Fibroblast of skin of abdomen (primary cell): ENCODE results near the gene SLC2A10.
A peak's percentile ranks its signal among the peaks of the same experiment; 100 is the strongest.

Experiments
- DNase-seq: peaks from one replicate; pipeline ENCODE4 v3.0.0-alpha.2; 2013

Gene SLC2A10

DNA sequence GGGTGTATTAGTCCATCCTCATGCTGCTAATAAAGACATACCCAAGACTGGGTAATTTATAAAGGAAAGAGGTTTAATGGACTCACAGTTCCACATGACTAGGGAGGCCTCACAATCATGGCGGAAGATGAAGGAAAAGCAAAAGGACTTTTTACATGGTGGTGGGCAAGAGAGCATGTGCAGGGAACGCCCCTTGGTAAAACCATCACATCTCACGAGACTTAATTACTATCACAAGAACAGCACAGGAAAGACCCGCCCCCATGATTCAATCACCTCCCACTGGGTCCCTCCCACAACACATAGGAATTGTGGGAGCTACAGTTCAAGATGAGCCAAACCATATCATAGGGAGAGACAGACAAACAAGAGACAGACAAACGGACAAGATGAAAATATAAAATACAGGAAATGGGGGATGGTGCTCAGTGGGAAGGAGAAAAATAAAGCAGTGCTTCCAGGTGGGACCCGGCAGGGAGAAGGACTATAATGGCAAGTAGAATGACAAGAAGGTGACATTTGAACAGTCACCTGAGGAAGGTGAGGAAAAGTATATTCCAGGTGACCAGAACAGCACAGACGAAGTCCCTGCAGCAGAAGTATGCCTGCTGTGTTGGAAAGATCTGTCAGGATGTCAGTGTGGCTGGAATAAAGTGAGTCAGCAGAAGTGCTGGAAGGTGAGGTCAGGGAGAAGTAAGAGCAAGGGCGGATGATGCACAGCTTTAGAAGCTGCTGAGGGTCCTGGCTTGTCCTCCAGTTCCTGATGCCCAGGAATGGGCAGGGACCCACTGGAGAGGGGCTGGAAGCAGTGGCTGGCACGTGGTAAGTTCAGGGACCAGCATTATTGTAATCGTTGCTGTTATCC, 61.1 kb downstream of the SLC2A10 start:
- peak; percentile 39 for DNase-seq

DNA sequence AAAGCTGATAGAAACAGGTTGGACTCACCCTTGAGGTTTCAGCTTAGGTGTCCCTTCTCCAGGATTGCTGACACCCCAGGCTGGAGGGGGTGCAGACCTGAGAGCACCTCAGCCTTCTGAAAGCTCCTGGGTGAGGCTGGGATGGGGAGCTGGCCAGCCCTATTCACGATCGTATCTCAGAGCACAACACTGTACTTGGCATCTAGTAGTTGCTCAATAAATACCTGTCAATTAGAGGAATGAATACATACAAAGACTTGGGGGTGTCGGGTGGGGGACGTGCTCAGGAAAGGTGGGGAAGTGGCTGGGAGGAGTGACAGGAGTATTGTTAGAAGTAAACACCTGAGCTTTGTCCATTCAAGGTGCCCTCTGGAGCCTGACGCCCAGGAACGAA, 61.7 kb downstream of the SLC2A10 start:
- no peak for DNase-seq

DNA sequence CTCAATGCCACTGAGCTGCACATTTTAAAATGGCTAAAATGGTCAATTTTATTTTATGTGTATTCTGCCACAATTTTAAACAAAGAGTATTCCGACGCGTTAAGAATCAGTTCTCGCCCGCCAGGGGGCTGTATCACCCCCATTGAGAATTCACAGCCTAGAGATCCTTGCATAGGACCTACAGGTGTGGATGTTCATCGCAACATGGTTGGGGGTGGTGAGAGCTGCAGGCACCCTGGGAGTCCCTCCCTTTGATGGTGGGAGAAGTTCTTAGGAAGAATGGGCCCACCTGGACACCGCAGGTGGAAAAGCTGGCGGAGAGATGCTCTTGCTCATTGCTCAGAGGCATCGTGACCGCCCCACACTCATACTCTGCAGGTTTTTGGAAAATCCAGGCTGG, 63.5 kb downstream of the SLC2A10 start:
- no peak for DNase-seq

GRCh38 chr20:46773680-46774079, 64.2 kb downstream of the SLC2A10 start:
- DNase-seq, result no peak

GRCh38 chr20:46774236-46774635, 64.8 kb downstream of the SLC2A10 start:
- no peak for DNase-seq

DNA sequence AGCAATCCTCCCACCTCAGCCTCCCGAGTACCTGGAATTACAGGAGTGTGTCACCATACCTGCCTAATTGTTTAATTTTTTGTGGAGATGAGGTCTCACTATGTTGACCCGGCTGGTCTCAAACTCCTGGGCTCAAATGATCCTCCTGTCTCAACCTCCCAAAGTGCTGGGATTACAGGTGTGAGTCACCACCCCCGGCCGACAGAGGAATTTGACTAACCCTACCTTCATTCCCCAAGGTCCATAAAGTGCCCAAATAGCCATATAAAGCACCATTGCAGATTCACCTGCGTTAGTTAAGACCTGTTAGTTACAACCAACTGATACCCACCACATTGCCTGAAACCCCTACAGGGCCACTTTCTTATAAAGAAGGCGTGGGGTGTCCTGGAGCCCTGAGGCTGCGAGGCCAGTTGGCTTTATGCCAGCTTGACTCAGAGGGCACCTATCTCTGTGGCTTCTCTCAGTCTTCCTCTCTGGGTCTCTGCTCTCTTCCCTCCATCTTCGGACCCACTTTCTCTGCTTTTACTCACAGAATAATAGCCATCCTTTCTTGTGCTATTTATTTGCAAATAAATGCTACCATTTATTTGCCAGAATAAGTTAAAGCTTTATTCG, 65.6 kb downstream of the SLC2A10 start:
- no peak for DNase-seq

GRCh38 chr20:46775806-46776205, 66.4 kb downstream of the SLC2A10 start:
- no peak for DNase-seq

GRCh38 chr20:46777331-46777730, 67.9 kb downstream of the SLC2A10 start:
- DNase-seq, result no peak

GRCh38 chr20:46779831-46780230, 70.4 kb downstream of the SLC2A10 start:
- no peak for DNase-seq

GRCh38 chr20:46784436-46785127, 75.1 kb downstream of the SLC2A10 start:
- DNase-seq, result peak; percentile 16
